PC-3 (cell line): ENCODE measurements around the gene IL1RAPL1. TPM values are rescaled to one million over a fixed set of nuclear protein-coding genes. Genes with fewer than 3 reads are reported as not detected.

Experiments used
- ATAC-seq: fragments of 200-7000 bp; cut with Tn5 transposase; 2 replicates; pipeline ENCODE4 v1.9.1; 2020; ENCODE audit warnings: mild to moderate bottlenecking, moderate library complexity
- BruUV-seq: library from RNA; stranded (reverse); fragments of 400-500 nt; replicated peaks from 2 replicates; lab custom pipeline; 2021; lab: Mats Ljungman, UMichigan
- CTCF ChIA-PET: fragments of 300-600 bp; sonication (Branson Sonifier 250); formaldehyde crosslinking; loops from one replicate; lab custom pipeline; 2022; ENCODE audit warnings: antibody characterized with exemption; lab: Charles Lee
- POLR2A ChIA-PET: fragments of 300-600 bp; sonication (Branson Sonifier 250); formaldehyde crosslinking; loops from one replicate; lab custom pipeline; 2022; ENCODE audit warnings: antibody characterized with exemption; ENCODE audit not compliant: unreplicated experiment; lab: Charles Lee
- DNase-seq: peaks from one replicate; pipeline ENCODE4 v3.0.0-alpha.2; 2015
- H2AFZ ChIP-seq: fragments of 300-600 bp; sonication (generic); 2 replicates; pipeline ENCODE4 v1.6.0; 2016; ENCODE audit warnings: antibody characterized with exemption, low read length
- H3F3A ChIP-seq: fragments of 300-600 bp; sonication (generic); one replicate; pipeline ENCODE4 v1.6.0; 2017; ENCODE audit warnings: antibody characterized with exemption, low read length, control low read depth, mild to moderate bottlenecking; ENCODE audit not compliant: unreplicated experiment
- H3K27ac ChIP-seq: fragments of 300-600 bp; sonication (generic); 2 replicates; pipeline ENCODE4 v1.5.1; 2016; ENCODE audit warnings: mild to moderate bottlenecking, low read length
- H3K27me3 ChIP-seq: fragments of 300-600 bp; sonication (generic); 2 replicates; pipeline ENCODE4 v1.6.1; 2016; ENCODE audit warnings: low read length, mixed read lengths
- H3K36me3 ChIP-seq: fragments of 300-600 bp; sonication (generic); 2 replicates; pipeline ENCODE4 v1.6.1; 2016; ENCODE audit warnings: low read depth, mixed run types, low read length, mixed read lengths
- H3K4me1 ChIP-seq: fragments of 300-600 bp; sonication (generic); 2 replicates; pipeline ENCODE4 v1.5.1; 2016; ENCODE audit warnings: low read length; ENCODE audit not compliant: insufficient read depth
- H3K4me2 ChIP-seq: fragments of 300-600 bp; sonication (generic); 2 replicates; pipeline ENCODE4 v1.6.0; 2016; ENCODE audit warnings: low read length
- H3K4me3 ChIP-seq: fragments of 300-600 bp; sonication (generic); 2 replicates; pipeline ENCODE4 v1.5.1; 2016; ENCODE audit warnings: mild to moderate bottlenecking, low read length, mixed read lengths
- H3K79me2 ChIP-seq: fragments of 300-600 bp; sonication (generic); 2 replicates; pipeline ENCODE4 v1.6.1; 2017; ENCODE audit warnings: low read length, mixed read lengths
- H3K9ac ChIP-seq: fragments of 300-600 bp; sonication (generic); 2 replicates; pipeline ENCODE4 v1.6.0; 2016; ENCODE audit warnings: mild to moderate bottlenecking, low read length
- H3K9me2 ChIP-seq: fragments of 300-600 bp; sonication (generic); replicated peaks from 2 replicates; pipeline ENCODE4 v1.6.1; 2016; ENCODE audit warnings: mixed run types, low read length, mixed read lengths
- H3K9me3 ChIP-seq: fragments of 300-600 bp; sonication (generic); 2 replicates; pipeline ENCODE4 v1.6.1; 2016; ENCODE audit warnings: low read length, mixed read lengths
- H4K20me1 ChIP-seq: fragments of 300-600 bp; sonication (generic); 2 replicates; pipeline ENCODE4 v1.6.1; 2016; ENCODE audit warnings: low read length, mixed read lengths
- EZH2 ChIP-seq: fragments of 300-600 bp; sonication (generic); IDR thresholded peaks from one replicate; pipeline ENCODE4 v1.6.1; 2017; ENCODE audit warnings: antibody characterized with exemption, mild to moderate bottlenecking, low read length; ENCODE audit not compliant: unreplicated experiment
- EZH2phosphoT487 ChIP-seq: fragments of 300-600 bp; sonication (generic); IDR thresholded peaks from 2 replicates; pipeline ENCODE4 v1.6.1; 2018; ENCODE audit warnings: mild to moderate bottlenecking, antibody characterized with exemption, low read length, borderline replicate concordance
- intact Hi-C: fragments of 100-400 bp; cut with micrococcal nuclease; formaldehyde crosslinking; loops from 2 replicates; pipeline ENCODE4 v1.9.0; 2023
- total RNA-seq: library from RNA; depleted of rRNA; stranded (reverse); fragments of >200 nt; gene quantifications from 2 replicates; pipeline ENCODE4 v1.2.3, GENCODE V29; 2014
- TF ChIP-seq, protein P1 (sequence below): fragments of 300-600 bp; sonication (generic); conservative IDR thresholded peaks from 2 replicates; pipeline ENCODE4 v1.5.1; 2017; ENCODE audit warnings: antibody characterized with exemption, low read depth, mild to moderate bottlenecking, low read length

IL1RAPL1 gene
- total RNA-seq, 1 experiment from 2014 or later: 0.44 TPM

GRCh38 chrX:28802625-28803024, 215.4 kb downstream of the IL1RAPL1 start:
- ChIA-PET CTCF (no interaction called here), POLR2A (no interaction called here)
- Histone ChIP-seq H3K79me2 (no peaks in the 10 kb centered on the region), H3K27ac (no peak overlapping the region), H2AFZ (no peak overlapping the region), H4K20me1 (no peaks in the 10 kb centered on the region), H3K9ac (no peak overlapping the region), H3K4me1 (no peaks in the 10 kb centered on the region), H3K4me2 (no peak overlapping the region), H3K27me3 (no peaks in the 10 kb centered on the region), H3F3A (no peaks in the 10 kb centered on the region), H3K9me3 (no peaks in the 10 kb centered on the region), H3K36me3 (no peaks in the 10 kb centered on the region), H3K9me2 (no peaks in the 10 kb centered on the region), H3K4me3 (no peak overlapping the region)
- ATAC-seq: no peak
- peak; percentile 23 for DNase-seq
- BruUV-seq: no TSS peak
- intact Hi-C loops: loop anchor here (2.0 kb wide), 1 partner anchor 216 kb away; the partner anchor contains the start of gene IL1RAPL1
- TF ChIP-seq, protein P1, sequence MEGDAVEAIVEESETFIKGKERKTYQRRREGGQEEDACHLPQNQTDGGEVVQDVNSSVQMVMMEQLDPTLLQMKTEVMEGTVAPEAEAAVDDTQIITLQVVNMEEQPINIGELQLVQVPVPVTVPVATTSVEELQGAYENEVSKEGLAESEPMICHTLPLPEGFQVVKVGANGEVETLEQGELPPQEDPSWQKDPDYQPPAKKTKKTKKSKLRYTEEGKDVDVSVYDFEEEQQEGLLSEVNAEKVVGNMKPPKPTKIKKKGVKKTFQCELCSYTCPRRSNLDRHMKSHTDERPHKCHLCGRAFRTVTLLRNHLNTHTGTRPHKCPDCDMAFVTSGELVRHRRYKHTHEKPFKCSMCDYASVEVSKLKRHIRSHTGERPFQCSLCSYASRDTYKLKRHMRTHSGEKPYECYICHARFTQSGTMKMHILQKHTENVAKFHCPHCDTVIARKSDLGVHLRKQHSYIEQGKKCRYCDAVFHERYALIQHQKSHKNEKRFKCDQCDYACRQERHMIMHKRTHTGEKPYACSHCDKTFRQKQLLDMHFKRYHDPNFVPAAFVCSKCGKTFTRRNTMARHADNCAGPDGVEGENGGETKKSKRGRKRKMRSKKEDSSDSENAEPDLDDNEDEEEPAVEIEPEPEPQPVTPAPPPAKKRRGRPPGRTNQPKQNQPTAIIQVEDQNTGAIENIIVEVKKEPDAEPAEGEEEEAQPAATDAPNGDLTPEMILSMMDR: peak; percentile 57
- TF ChIP-seq EZH2: no peak

DNA sequence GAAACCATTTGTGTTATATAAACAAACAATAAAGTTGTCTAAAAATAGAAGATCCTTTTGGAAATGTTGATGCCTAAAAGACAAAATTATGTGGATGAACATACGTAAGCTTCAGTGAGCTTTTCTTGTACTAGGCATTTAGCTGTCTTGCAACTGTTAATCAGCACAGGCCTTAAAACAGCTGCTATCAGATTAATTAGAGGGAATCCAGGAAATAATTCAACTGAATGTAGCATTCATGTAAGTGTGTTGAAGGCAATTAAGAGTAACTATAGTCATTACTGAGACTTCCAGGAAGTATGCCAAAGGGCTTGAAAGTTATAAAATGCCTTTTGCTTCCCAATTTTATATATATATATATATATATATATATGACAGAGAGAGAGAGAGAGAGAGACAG, 248.7 kb downstream of the IL1RAPL1 start:
- Histone ChIP-seq H3K27ac (no peak overlapping the region), H3F3A (no peaks in the 10 kb centered on the region), H2AFZ (no peak overlapping the region), H3K9ac (no peak overlapping the region), H4K20me1 (no peaks in the 10 kb centered on the region), H3K9me3 (no peaks in the 10 kb centered on the region), H3K4me1 (no peaks in the 10 kb centered on the region), H3K4me2 (no peak overlapping the region), H3K36me3 (no peaks in the 10 kb centered on the region), H3K9me2 (no peaks in the 10 kb centered on the region), H3K27me3 (no peaks in the 10 kb centered on the region), H3K79me2 (no peaks in the 10 kb centered on the region), H3K4me3 (no peak overlapping the region)
- intact Hi-C loops: no loop called here
- TF ChIP-seq EZH2: no peak
- no peak for TF ChIP-seq EZH2phosphoT487
- TF ChIP-seq, protein P1: no peak
- ChIA-PET CTCF (no interaction called here), POLR2A (no interaction called here)
- no peak for DNase-seq
- ATAC-seq: no peak
- no TSS peak for BruUV-seq

- Histone ChIP-seq H3F3A (no peaks in the 10 kb centered on the region), H3K27ac (no peak overlapping the region), H3K9ac (no peak overlapping the region), H3K79me2 (no peaks in the 10 kb centered on the region), H3K4me1 (no peaks in the 10 kb centered on the region), H4K20me1 (no peaks in the 10 kb centered on the region), H2AFZ (no peak overlapping the region), H3K4me2 (no peak overlapping the region), H3K9me2 (no peaks in the 10 kb centered on the region), H3K4me3 (no peak overlapping the region), H3K36me3 (no peaks in the 10 kb centered on the region), H3K9me3 (no peaks in the 10 kb centered on the region), H3K27me3 (no peaks in the 10 kb centered on the region)
- ChIA-PET CTCF (interaction anchor here (0.7 kb wide), 1 partner anchor 189 kb away, joined by 5 read pairs; no protein-coding TSS in a partner anchor), POLR2A (no interaction called here)
- intact Hi-C loops: no loop called here
- TF ChIP-seq, protein P1: no peak
- TF ChIP-seq EZH2: no peak
- TF ChIP-seq EZH2phosphoT487: no peak
- no peak for ATAC-seq
- no TSS peak for BruUV-seq
- no peak for DNase-seq
Observed at GRCh38 chrX:28843817-28844216, 256.6 kb downstream of the IL1RAPL1 start.
